Effector memory CD8-positive, alpha-beta T cell (primary cell): ENCODE measurements around the gene YPEL2.
"Not testable (repeated sequence)": the region's sequence is repeated elsewhere in the genome, so short reads cannot be mapped to it uniquely, and the experiment has no call there.

Source experiments
- ATAC-seq: fragments of 150-1000 bp; cut with Tn5 transposase; replicated peaks from 2 replicates; pipeline ENCODE4 v1.10.0; 2021; ENCODE audit warnings: mild to moderate bottlenecking, moderate library complexity
- DNase-seq, 3 experiments: peaks; one replicate each; pipeline ENCODE4 v3.0.0; 2021
- H3K27ac Mint-ChIP-seq, 2 donors: one replicate each; pipeline ENCODE4 v1.8.0; 2022; ENCODE audit warnings: mild to moderate bottlenecking in 2 of 2, mixed read lengths in 2 of 2, moderate library complexity in 2 of 2
- H3K27me3 Mint-ChIP-seq, 2 donors: one replicate each; pipeline ENCODE4 v1.8.0; 2022; ENCODE audit warnings: mixed read lengths in 2 of 2
- H3K36me3 Mint-ChIP-seq: one replicate; pipeline ENCODE4 v1.8.0; 2022; ENCODE audit warnings: mild to moderate bottlenecking, moderate library complexity, mixed read lengths; ENCODE audit not compliant: insufficient read depth
- H3K4me1 Mint-ChIP-seq, 2 donors: one replicate each; pipeline ENCODE4 v1.8.0; 2022; ENCODE audit warnings: low read depth in 2 of 2, mixed read lengths in 2 of 2
- H3K4me3 Mint-ChIP-seq, 2 donors: one replicate each; pipeline ENCODE4 v1.8.0; 2022; ENCODE audit warnings: mild to moderate bottlenecking in 2 of 2, mixed read lengths in 2 of 2, moderate library complexity in 2 of 2
- H3K9me3 Mint-ChIP-seq, 2 donors: one replicate each; pipeline ENCODE4 v1.8.0; 2022; ENCODE audit warnings: mixed read lengths in 2 of 2

Gene YPEL2

GRCh38 chr17:59381716-59382570 is 50.5 kb downstream of the YPEL2 start:
- DNase-seq (no peak), ATAC-seq (no peak)
- no peaks in the 10 kb centered on the region for H3K27me3 Mint-ChIP-seq
- H3K4me3 Mint-ChIP-seq, result no peak overlapping the region
- peaks cover 7 to 23% of the 10 kb centered on the region in 2 donors for H3K4me1 Mint-ChIP-seq
- H3K27ac Mint-ChIP-seq, result no peak overlapping the region
- no peaks in the 10 kb centered on the region for H3K9me3 Mint-ChIP-seq
- H3K36me3 Mint-ChIP-seq, result peaks cover 2% of the 10 kb centered on the region

- Mint-ChIP-seq H3K4me1 (peaks cover 3 to 19% of the 10 kb centered on the region in 2 donors), H3K4me3 (no peak overlapping the region), H3K27ac (no peak overlapping the region), H3K27me3 (no peaks in the 10 kb centered on the region), H3K9me3 (no peaks in the 10 kb centered on the region), H3K36me3 (peaks cover 13% of the 10 kb centered on the region)
- DNase-seq, result no peak
- ATAC-seq, result no peak
Measured at GRCh38 chr17:59383893-59384292, 52.4 kb downstream of the YPEL2 start.

- H3K36me3 Mint-ChIP-seq, result peaks cover 35% of the 10 kb centered on the region
- ATAC-seq, result no peak
- no peak overlapping the region for H3K4me3 Mint-ChIP-seq
- H3K9me3 Mint-ChIP-seq, result no peaks in the 10 kb centered on the region
- no peaks in the 10 kb centered on the region for H3K27me3 Mint-ChIP-seq
- H3K27ac Mint-ChIP-seq, result peak overlapping the region in 1 of 2 donors; percentile 21
- H3K4me1 Mint-ChIP-seq, result peaks cover 0 to 10% of the 10 kb centered on the region in 2 donors
- no peak for DNase-seq
Measured at GRCh38 chr17:59387351-59388068, 56.1 kb downstream of the YPEL2 start.

- no peak overlapping the region for H3K4me3 Mint-ChIP-seq
- H3K27ac Mint-ChIP-seq, result peak overlapping the region in 1 of 2 donors; percentile 21
- peaks cover 41% of the 10 kb centered on the region for H3K36me3 Mint-ChIP-seq
- DNase-seq, result no peak
- H3K4me1 Mint-ChIP-seq, result peaks cover 0 to 10% of the 10 kb centered on the region in 2 donors
- no peaks in the 10 kb centered on the region for H3K9me3 Mint-ChIP-seq
- no peak for ATAC-seq
- no peaks in the 10 kb centered on the region for H3K27me3 Mint-ChIP-seq
Measured at GRCh38 chr17:59388069-59388556, 56.7 kb downstream of the YPEL2 start.

- Mint-ChIP-seq H3K9me3 (no peaks in the 10 kb centered on the region), H3K27ac (no peak overlapping the region), H3K4me3 (no peak overlapping the region), H3K27me3 (no peaks in the 10 kb centered on the region), H3K36me3 (peaks cover 43% of the 10 kb centered on the region), H3K4me1 (peaks cover 0 to 10% of the 10 kb centered on the region in 2 donors)
- DNase-seq (no peak), ATAC-seq (no peak)
Measured at GRCh38 chr17:59389066-59389465, 57.6 kb downstream of the YPEL2 start.

GRCh38 chr17:59391021-59391420 is 59.6 kb downstream of the YPEL2 start:
- peaks cover 0 to 10% of the 10 kb centered on the region in 2 donors for H3K4me1 Mint-ChIP-seq
- ATAC-seq (no peak), DNase-seq (no peak)
- no peaks in the 10 kb centered on the region for H3K9me3 Mint-ChIP-seq
- H3K4me3 Mint-ChIP-seq, result no peak overlapping the region
- peaks cover 46% of the 10 kb centered on the region for H3K36me3 Mint-ChIP-seq
- no peak overlapping the region for H3K27ac Mint-ChIP-seq
- H3K27me3 Mint-ChIP-seq, result no peaks in the 10 kb centered on the region

- no peak for ATAC-seq
- H3K4me3 Mint-ChIP-seq, result no peak overlapping the region
- H3K36me3 Mint-ChIP-seq, result peaks cover 38% of the 10 kb centered on the region
- H3K9me3 Mint-ChIP-seq, result no peaks in the 10 kb centered on the region
- no peaks in the 10 kb centered on the region for H3K27me3 Mint-ChIP-seq
- H3K27ac Mint-ChIP-seq, result no peak overlapping the region
- H3K4me1 Mint-ChIP-seq, result peaks cover 0 to 3% of the 10 kb centered on the region in 2 donors
- DNase-seq, result no peak
Measured at GRCh38 chr17:59392973-59393679, 61.7 kb downstream of the YPEL2 start.

GRCh38 chr17:59393742-59394410 is 62.4 kb downstream of the YPEL2 start:
- not testable (repeated sequence) for H3K4me1 Mint-ChIP-seq, H3K27ac Mint-ChIP-seq, DNase-seq, H3K27me3 Mint-ChIP-seq, H3K9me3 Mint-ChIP-seq, ATAC-seq, H3K4me3 Mint-ChIP-seq
- peaks cover 33% of the 10 kb centered on the region for H3K36me3 Mint-ChIP-seq

GRCh38 chr17:59396134-59396826 is 64.8 kb downstream of the YPEL2 start:
- H3K36me3 Mint-ChIP-seq, result peaks cover 21% of the 10 kb centered on the region
- no peaks in the 10 kb centered on the region for H3K27me3 Mint-ChIP-seq
- DNase-seq (no peak), ATAC-seq (no peak)
- H3K27ac Mint-ChIP-seq, result peak overlapping the region in 1 of 2 donors; percentile 16
- H3K4me3 Mint-ChIP-seq, result no peak overlapping the region
- H3K9me3 Mint-ChIP-seq, result no peaks in the 10 kb centered on the region
- H3K4me1 Mint-ChIP-seq, result no peaks in the 10 kb centered on the region

- H3K9me3 Mint-ChIP-seq, result no peaks in the 10 kb centered on the region
- H3K27ac Mint-ChIP-seq, result peak overlapping the region in 1 of 2 donors; percentile 70
- no peaks in the 10 kb centered on the region for H3K27me3 Mint-ChIP-seq
- DNase-seq, result no peak
- H3K4me3 Mint-ChIP-seq, result no peak overlapping the region
- H3K36me3 Mint-ChIP-seq, result peaks cover 11% of the 10 kb centered on the region
- no peak for ATAC-seq
- H3K4me1 Mint-ChIP-seq, result no peaks in the 10 kb centered on the region
Measured at GRCh38 chr17:59397316-59398073, 66.0 kb downstream of the YPEL2 start.

- DNase-seq (no peak), ATAC-seq (no peak)
- peaks cover 3% of the 10 kb centered on the region for H3K36me3 Mint-ChIP-seq
- H3K4me3 Mint-ChIP-seq, result no peak overlapping the region
- H3K4me1 Mint-ChIP-seq, result no peaks in the 10 kb centered on the region
- H3K27ac Mint-ChIP-seq, result peak overlapping the region in 1 of 2 donors; percentile 13
- H3K9me3 Mint-ChIP-seq, result no peaks in the 10 kb centered on the region
- H3K27me3 Mint-ChIP-seq, result no peaks in the 10 kb centered on the region
Measured at GRCh38 chr17:59399914-59400313, 68.5 kb downstream of the YPEL2 start.

GRCh38 chr17:59400858-59401257 is 69.4 kb downstream of the YPEL2 start:
- Mint-ChIP-seq H3K9me3 (no peaks in the 10 kb centered on the region), H3K36me3 (peaks cover 3% of the 10 kb centered on the region), H3K27me3 (no peaks in the 10 kb centered on the region), H3K4me1 (no peaks in the 10 kb centered on the region), H3K4me3 (no peak overlapping the region), H3K27ac (peak overlapping the region in 1 of 2 donors; percentile 13)
- ATAC-seq, result no peak
- DNase-seq, result no peak
